Measurements from ENCODE around the gene JAZF1. TPM values are rescaled to one million over a fixed set of nuclear protein-coding genes. Genes with fewer than 3 reads are reported as not detected.

JAZF1 gene
- total and polyA plus RNA-seq, 4 donors: 5.2 to 16.5 (median 10.7) TPM

- WGBS, 2 donors: 94 to 100% methylated on average over 1 of the region's 1 CpG
Measured at GRCh38 chr7:28226003-28226402, 45.4 kb upstream of the JAZF1 start.

GRCh38 chr7:28225576-28225975 is 45.0 kb upstream of the JAZF1 start:
- Histone ChIP-seq H3K9me3 (ENCODE audit: control insufficient read depth in 4 of 4, insufficient read depth in 3 of 4, low read length in 3 of 4) (no peaks in the 10 kb centered on the region), H3K27me3 (ENCODE audit: control insufficient read depth in 3 of 3, insufficient read depth in 3 of 3, low read length in 2 of 3) (no peaks in the 10 kb centered on the region), H3K27ac (ENCODE audit: low read depth in 1 of 2, low read length in 1 of 2) (no peak overlapping the region), H3K4me1 (ENCODE audit: control insufficient read depth in 5 of 5, insufficient read depth in 5 of 5, low read length in 5 of 5) (no peaks in the 10 kb centered on the region), H3K9ac (ENCODE audit: insufficient read depth in 1 of 2, low read length in 2 of 2) (no peak overlapping the region), H3K4me3 (no peak overlapping the region), H3K36me3 (ENCODE audit: control insufficient read depth in 4 of 4, insufficient read depth in 4 of 4, low read length in 4 of 4) (no peaks in the 10 kb centered on the region)
- DNase-seq (no peak), ATAC-seq (ENCODE audit: insufficient read depth, low FRiP score) (no peak)
- no peak for TF ChIP-seq CTCF (IDR thresholded peaks at IDR 0.05; ENCODE audit: control extremely low read depth, extremely low read depth)
- 83 to 92% methylated on average over 4 of the region's 4 CpGs for WGBS, 2 donors

More at GRCh38 chr7:28226003-28226402, 45.4 kb upstream of the JAZF1 start:
- Histone ChIP-seq H3K27me3 (ENCODE audit: control insufficient read depth in 3 of 3, insufficient read depth in 3 of 3, low read length in 2 of 3) (no peaks in the 10 kb centered on the region), H3K4me3 (no peak overlapping the region), H3K4me1 (ENCODE audit: control insufficient read depth in 5 of 5, insufficient read depth in 5 of 5, low read length in 5 of 5) (no peaks in the 10 kb centered on the region), H3K9ac (ENCODE audit: insufficient read depth in 1 of 2, low read length in 2 of 2) (no peak overlapping the region), H3K27ac (ENCODE audit: low read depth in 1 of 2, low read length in 1 of 2) (no peak overlapping the region), H3K9me3 (ENCODE audit: control insufficient read depth in 4 of 4, insufficient read depth in 3 of 4, low read length in 3 of 4) (no peaks in the 10 kb centered on the region), H3K36me3 (ENCODE audit: control insufficient read depth in 4 of 4, insufficient read depth in 4 of 4, low read length in 4 of 4) (no peaks in the 10 kb centered on the region)
- TF ChIP-seq CTCF (IDR thresholded peaks at IDR 0.05; ENCODE audit: control extremely low read depth, extremely low read depth): no peak
- ATAC-seq (ENCODE audit: insufficient read depth, low FRiP score) (no peak), DNase-seq (no peak)

- H3K9ac ChIP-seq (ENCODE audit: insufficient read depth in 1 of 2, low read length in 2 of 2): no peak overlapping the region
- no peak overlapping the region for H3K27ac ChIP-seq (ENCODE audit: low read depth in 1 of 2, low read length in 1 of 2)
- H3K36me3 ChIP-seq (ENCODE audit: control insufficient read depth in 4 of 4, insufficient read depth in 4 of 4, low read length in 4 of 4): no peaks in the 10 kb centered on the region
- DNase-seq (no peak), ATAC-seq (ENCODE audit: insufficient read depth, low FRiP score) (no peak)
- TF ChIP-seq CTCF (IDR thresholded peaks at IDR 0.05; ENCODE audit: control extremely low read depth, extremely low read depth): no peak
- no peaks in the 10 kb centered on the region for H3K27me3 ChIP-seq (ENCODE audit: control insufficient read depth in 3 of 3, insufficient read depth in 3 of 3, low read length in 2 of 3)
- H3K4me3 ChIP-seq: no peak overlapping the region
- H3K9me3 ChIP-seq (ENCODE audit: control insufficient read depth in 4 of 4, insufficient read depth in 3 of 4, low read length in 3 of 4): peaks cover 0 to 2% (median 0%) of the 10 kb centered on the region in 4 donors
- no peaks in the 10 kb centered on the region for H3K4me1 ChIP-seq (ENCODE audit: control insufficient read depth in 5 of 5, insufficient read depth in 5 of 5, low read length in 5 of 5)
- 93 to 100% methylated on average over 1 of the region's 1 CpG for WGBS, 2 donors
Measured at GRCh38 chr7:28224675-28225074, 44.1 kb upstream of the JAZF1 start.

- Histone ChIP-seq H3K4me3 (no peak overlapping the region), H3K36me3 (ENCODE audit: control insufficient read depth in 4 of 4, insufficient read depth in 4 of 4, low read length in 4 of 4) (no peaks in the 10 kb centered on the region), H3K27me3 (ENCODE audit: control insufficient read depth in 3 of 3, insufficient read depth in 3 of 3, low read length in 2 of 3) (no peaks in the 10 kb centered on the region), H3K9ac (ENCODE audit: insufficient read depth in 1 of 2, low read length in 2 of 2) (no peak overlapping the region), H3K4me1 (ENCODE audit: control insufficient read depth in 5 of 5, insufficient read depth in 5 of 5, low read length in 5 of 5) (no peaks in the 10 kb centered on the region), H3K27ac (ENCODE audit: low read depth in 1 of 2, low read length in 1 of 2) (no peak overlapping the region), H3K9me3 (ENCODE audit: control insufficient read depth in 4 of 4, insufficient read depth in 3 of 4, low read length in 3 of 4) (peaks cover 0 to 4% (median 0%) of the 10 kb centered on the region in 4 donors)
- ATAC-seq (ENCODE audit: insufficient read depth, low FRiP score) (no peak), DNase-seq (no peak)
- whole genome bisulfite sequencing, 2 donors: 77 to 81% methylated on average over 1 of the region's 1 CpG
- TF ChIP-seq CTCF (IDR thresholded peaks at IDR 0.05; ENCODE audit: control extremely low read depth, extremely low read depth): no peak
Measured at GRCh38 chr7:28224172-28224571, 43.6 kb upstream of the JAZF1 start.

All from lung (tissue), 12 donors.